Heart right ventricle (tissue), 16 donors: ENCODE measurements around the gene ARHGDIB. TPM values are rescaled to one million over a fixed set of nuclear protein-coding genes. Genes with fewer than 3 reads are reported as not detected.

ENCODE experiments used
- ATAC-seq, 8 donors: fragments of 200-7000 bp; cut with Tn5 transposase; one replicate each; pipeline ENCODE4 v1.9.1; 2020; ENCODE audit warnings: mild to moderate bottlenecking in 8 of 8, moderate library complexity in 8 of 8, moderate number of reproducible peaks in 1 of 8
- DNase-seq, 2 donors: peaks; one replicate each; pipeline ENCODE4 v3.0.0-alpha.2; 2020
- H3K27ac ChIP-seq, 10 donors: fragments of 200-600 bp; sonication (generic) in 2 of 10; one replicate each; pipeline versions ENCODE4 v1.5.0 to v1.8.0; 2020 to 2022; ENCODE audit warnings: mild to moderate bottlenecking in 3 of 10
- H3K27me3 ChIP-seq, 7 donors: fragments of 200-600 bp; one replicate each; pipeline ENCODE4 v1.8.0; 2021 to 2022; ENCODE audit warnings: mild to moderate bottlenecking in 2 of 7
- H3K36me3 ChIP-seq, 9 donors: fragments of 200-600 bp; sonication (generic) in 1 of 9; one replicate each; pipeline versions ENCODE4 v1.5.0 to v1.8.0; 2020 to 2022; ENCODE audit warnings: mild to moderate bottlenecking in 2 of 9
- H3K4me1 ChIP-seq, 9 donors: fragments of 200-600 bp; sonication (generic) in 1 of 9; one replicate each; pipeline versions ENCODE4 v1.5.0 to v1.8.0; 2020 to 2022; ENCODE audit warnings: mild to moderate bottlenecking in 4 of 9
- H3K4me3 ChIP-seq, 10 donors: fragments of 200-600 bp; sonication (generic) in 2 of 10; one replicate each; pipeline versions ENCODE4 v1.5.0 to v1.8.0; 2020 to 2022; ENCODE audit warnings: mild to moderate bottlenecking in 7 of 10, moderate library complexity in 2 of 10
- H3K9me3 ChIP-seq, 11 donors: fragments of 200-600 bp in 10 of 11; sonication (generic) in 2 of 11; one replicate each; pipeline versions ENCODE4 v1.5.0 to v1.8.0; 2013 to 2022; ENCODE audit warnings: mild to moderate bottlenecking in 2 of 11, control low read depth in 1 of 11, moderate library complexity in 1 of 11
- CTCF ChIP-seq, 9 donors: fragments of 200-600 bp; sonication (generic) in 2 of 9; IDR thresholded peaks; one replicate each; pipeline versions ENCODE4 v1.5.0 to v1.8.0; 2021 to 2022; ENCODE audit warnings: antibody characterized with exemption in 9 of 9, mild to moderate bottlenecking in 5 of 9, moderate library complexity in 1 of 9
- WGBS, 2 donors: extraction: QIAGEN DNeasy Blood & Tissue Kit; methylation state at CpG; one replicate each; pipeline ENCODE4 v1.1.7; 2013; ENCODE audit warnings: inconsistent platforms in 1 of 2; 5-methylcytosine and 5-hydroxymethylcytosine counted together
- intact Hi-C, 10 donors: fragments of 100-400 bp; cut with DNase I; formaldehyde crosslinking; loops; one replicate each; pipeline versions ENCODE4 v1.11.1 to v1.14.2; 2022
- polyA plus RNA-seq, 2 donors: library from polyadenylated mRNA; stranded (reverse); fragments of 200-250 nt; gene quantifications; one replicate each; pipeline ENCODE4 v1.2.3, GENCODE V29; 2013
- total RNA-seq, 10 donors: library from RNA; stranded (reverse); fragmentation: NEBNext Ultra II Directional in 3 of 10; extraction: Animal tissue kit (Norgen Biotek cat#: 25700) in 3 of 10; gene quantifications; one replicate each; pipeline versions ENCODE4 v1.2.1 to v1.2.4, GENCODE V29; 2021 to 2023
- donor health status: Arrhythmogenic right ventricular cardiomyopathy.
- donor health status: ischemic (EF 13 %, LVEDD 7.1; RV severe dilation, severe dysfunction).
- donor health status: healthy with polysubstance abuse.
- donor health status: DM: no; HTN: yes; CAD: no.
- donor health status: DM: no; HTN: no; CAD: no.
- donor health status: ischemic (EF 25% LVEDD 6.9; RV normal size, moderate dysfunction).
- donor health status: ischemic (EF 25% LVEDD 5.7; RV mildly dilated, moderate dysfunction).
- donor health status: healthy.
- donor health status: DM: yes; HTN: yes; CAD: no.
- donor health status: Ischemic cardiomyopathy.
- donor health status: ischemic (EF 35%, LVEDD 5.7; RV mildly dilated, moderate dysfunction).
- donor health status: nonischemic (EF 11% LVEDD 7.7; RV severe dilation, severe dysfunction).
- donor health status: DM: yes; HTN: yes; CAD: no.
- donor health status: PGD.
- donor health status: ischemic (EF 29% LVEDD 5.4; RV normal size, mild dysfunction).
- donor health status: nonischemic (EF 23%, LVEDD 6.1; RV moderate dilation, normal function).

Gene ARHGDIB
- total and polyA plus RNA-seq, 12 donors = 28.1 to 150 (median 45.4) TPM

GRCh38 chr12:14951851-14952250, 9.6 kb downstream of the ARHGDIB start:
- WGBS, 2 donors = 30 to 45% methylated on average over 1 of the region's 1 CpG
- intact Hi-C loops = loop anchor here in 3 of 10 donors (5.0 to 10.0 kb wide), 3 partner anchors 55 to 65 kb away; partner anchors contain the start of gene MGP (in 1 of the 3)
- Histone ChIP-seq H3K36me3 (peaks cover 0 to 46% (median 16%) of the 10 kb centered on the region in 9 donors), H3K27ac (peak overlapping the region; percentile 34 to 95 (median 78)), H3K4me3 (peak overlapping the region in 1 of 10 donors; percentile 17), H3K4me1 (peaks cover 8 to 98% (median 79%) of the 10 kb centered on the region in 9 donors), H3K9me3 (no peaks in the 10 kb centered on the region), H3K27me3 (no peaks in the 10 kb centered on the region)
- DNase-seq (no peak), ATAC-seq (no peak)
- no peak for TF ChIP-seq CTCF (IDR thresholded peaks at IDR 0.05)

GRCh38 chr12:14950982-14951746, 10.2 kb downstream of the ARHGDIB start:
- Histone ChIP-seq H3K4me1 (peaks cover 8 to 97% (median 76%) of the 10 kb centered on the region in 9 donors), H3K27ac (peak overlapping the region in 9 of 10 donors; percentile 49 to 95 (median 82)), H3K27me3 (no peaks in the 10 kb centered on the region), H3K9me3 (no peaks in the 10 kb centered on the region), H3K36me3 (peaks cover 0 to 53% (median 16%) of the 10 kb centered on the region in 9 donors), H3K4me3 (peak overlapping the region in 1 of 10 donors; percentile 17)
- ATAC-seq (peak in 7 of 8 donors; percentile 24 to 87 (median 50)), DNase-seq (peak in 1 of 2 donors; percentile 43)
- WGBS, 2 donors = 50 to 57% methylated on average over 6 of the region's 6 CpGs
- intact Hi-C loops = loop anchor here in 3 of 10 donors (5.0 to 10.0 kb wide), 3 partner anchors 54 to 64 kb away; partner anchors contain the start of gene MGP (in 1 of the 3)
- TF ChIP-seq CTCF (IDR thresholded peaks at IDR 0.05) = no peak

GRCh38 chr12:14950421-14950820, 11.0 kb downstream of the ARHGDIB start:
- ATAC-seq (no peak), DNase-seq (no peak)
- H3K4me1 ChIP-seq = peaks cover 8 to 96% (median 72%) of the 10 kb centered on the region in 9 donors
- no peak overlapping the region for H3K4me3 ChIP-seq
- H3K9me3 ChIP-seq = no peaks in the 10 kb centered on the region
- intact Hi-C loops = loop anchor here in 3 of 10 donors (5.0 to 10.0 kb wide), 3 partner anchors 53 to 63 kb away; partner anchors contain the start of gene MGP (in 1 of the 3)
- TF ChIP-seq CTCF (IDR thresholded peaks at IDR 0.05) = no peak
- peaks cover 0 to 60% (median 16%) of the 10 kb centered on the region in 9 donors for H3K36me3 ChIP-seq
- H3K27ac ChIP-seq = peak overlapping the region in 7 of 10 donors; percentile 13 to 95 (median 83)
- no peaks in the 10 kb centered on the region for H3K27me3 ChIP-seq
- WGBS, 2 donors = 49 to 59% methylated on average over 4 of the region's 4 CpGs

GRCh38 chr12:14949631-14950030, 11.8 kb downstream of the ARHGDIB start:
- intact Hi-C loops = loop anchor here in 5 of 10 donors (2.0 to 10.0 kb wide), 9 partner anchors 29 to 102 kb away; partner anchors contain the start of gene MGP (in 1 of the 5)
- no peak overlapping the region for H3K4me3 ChIP-seq
- H3K36me3 ChIP-seq = peaks cover 0 to 61% (median 16%) of the 10 kb centered on the region in 9 donors
- WGBS, 2 donors = 96 to 99% methylated on average over 5 of the region's 5 CpGs
- DNase-seq = no peak
- H3K4me1 ChIP-seq = peaks cover 8 to 88% (median 65%) of the 10 kb centered on the region in 9 donors
- no peaks in the 10 kb centered on the region for H3K9me3 ChIP-seq
- no peaks in the 10 kb centered on the region for H3K27me3 ChIP-seq
- TF ChIP-seq CTCF (IDR thresholded peaks at IDR 0.05) = no peak
- H3K27ac ChIP-seq = peak overlapping the region in 9 of 10 donors; percentile 56 to 95 (median 82)
- no peak for ATAC-seq
